HG03108 (cell line): ENCODE data around the gene FNDC1.
"Not testable (repeated sequence)": the region's sequence is repeated elsewhere in the genome, so short reads cannot be mapped to it uniquely, and the experiment has no call there.

ENCODE experiments used
- ATAC-seq: cut with Tn5 transposase; IDR thresholded peaks from one replicate; pipeline ENCODE4 v1.9.1; 2021; ENCODE audit warnings: moderate library complexity; ENCODE audit not compliant: unreplicated experiment

Gene FNDC1

GRCh38 chr6:159169193-159169555 is at the start of gene FNDC1:
FNDC1 (plus strand) TSS chr6:159169400; CDS start chr6:159169597, 197 bp downstream.
- ATAC-seq: no peak

GRCh38 chr6:159119791-159120190 is 49.4 kb upstream of the FNDC1 start:
- ATAC-seq: no peak

DNA sequence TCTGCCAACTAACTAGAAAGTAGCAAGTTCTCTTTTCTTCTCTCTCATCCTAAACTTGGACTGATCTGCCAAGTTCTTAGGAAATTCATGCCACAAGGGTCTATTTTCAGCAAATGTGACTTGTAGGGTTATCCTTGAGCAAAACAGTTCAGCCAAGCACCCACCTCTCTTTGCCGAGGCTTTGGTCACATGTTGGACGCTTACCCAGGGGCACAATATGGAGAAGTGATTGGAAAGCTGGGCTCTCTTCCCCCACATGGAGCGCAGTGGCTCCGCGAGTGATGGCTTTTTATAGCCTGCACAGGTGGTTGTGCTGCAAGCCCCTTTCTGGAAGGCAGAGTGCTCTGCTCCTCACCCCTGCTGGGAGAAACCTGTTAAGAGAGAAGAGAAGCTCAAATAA is 47.7 kb upstream of the FNDC1 start:
- no peak for ATAC-seq

- no peak for ATAC-seq
These were observed 46.7 kb upstream of the FNDC1 start for GRCh38 chr6:159122453-159122852.

DNA sequence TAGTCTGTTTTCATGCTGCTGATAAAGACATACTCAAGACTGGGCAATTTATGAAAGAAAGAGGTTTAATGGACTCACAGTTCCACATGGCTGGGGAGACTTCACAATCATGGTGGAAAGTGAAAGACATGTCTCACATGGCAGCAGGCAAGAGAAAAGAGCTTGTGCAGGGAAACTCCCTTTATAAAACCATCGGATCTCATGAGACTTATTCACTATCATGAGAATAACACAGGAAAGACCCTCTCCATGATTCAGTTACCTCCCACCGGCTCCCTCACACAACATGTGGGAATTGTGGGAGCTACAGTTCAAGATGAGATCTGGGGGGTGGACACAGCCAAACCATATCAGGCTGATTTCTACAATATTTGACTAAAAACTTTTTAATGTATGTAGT is 45.4 kb upstream of the FNDC1 start:
- ATAC-seq: not testable (repeated sequence)

GRCh38 chr6:159125014-159125609 is 44.1 kb upstream of the FNDC1 start:
- ATAC-seq: no peak

DNA sequence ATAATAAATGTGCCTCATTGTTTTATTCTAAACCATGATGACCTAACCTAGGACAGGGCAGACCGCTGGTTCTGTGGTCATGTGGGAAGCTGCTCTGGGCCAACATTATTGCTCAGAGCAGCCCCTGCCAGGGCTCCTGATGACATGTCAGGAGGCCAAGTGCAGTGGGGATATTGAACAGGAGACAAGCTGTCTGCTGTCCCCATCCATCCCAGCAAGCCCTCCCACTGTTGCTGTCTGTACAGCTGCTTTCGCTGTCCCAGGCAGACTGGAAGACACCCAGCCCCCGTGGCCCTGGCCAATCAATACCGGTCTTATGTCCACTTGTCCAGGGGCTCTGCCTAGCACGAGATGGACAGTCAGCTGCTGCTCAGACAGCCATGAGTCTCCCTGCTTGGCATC is 43.2 kb upstream of the FNDC1 start:
- no peak for ATAC-seq

DNA sequence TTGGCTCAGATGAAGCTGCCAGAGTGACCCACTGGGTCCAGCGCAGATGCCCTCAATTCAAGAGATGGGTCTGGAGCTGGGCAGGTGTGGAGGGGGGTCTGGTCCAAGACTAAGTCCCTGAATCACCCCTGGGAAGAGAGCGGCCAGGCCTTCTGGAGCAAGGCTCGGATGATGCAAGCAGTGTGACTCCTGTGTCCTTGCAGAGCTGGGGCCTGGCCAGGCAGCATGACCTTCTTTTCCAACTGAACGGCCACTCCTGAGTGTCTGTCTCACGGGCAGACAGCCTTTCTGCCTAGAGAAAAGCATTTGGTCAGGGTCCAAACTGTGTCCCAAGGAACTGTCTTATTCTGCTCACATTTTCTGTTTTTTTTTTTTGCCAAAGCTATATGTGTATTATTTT is 42.6 kb upstream of the FNDC1 start:
- ATAC-seq: no peak

DNA sequence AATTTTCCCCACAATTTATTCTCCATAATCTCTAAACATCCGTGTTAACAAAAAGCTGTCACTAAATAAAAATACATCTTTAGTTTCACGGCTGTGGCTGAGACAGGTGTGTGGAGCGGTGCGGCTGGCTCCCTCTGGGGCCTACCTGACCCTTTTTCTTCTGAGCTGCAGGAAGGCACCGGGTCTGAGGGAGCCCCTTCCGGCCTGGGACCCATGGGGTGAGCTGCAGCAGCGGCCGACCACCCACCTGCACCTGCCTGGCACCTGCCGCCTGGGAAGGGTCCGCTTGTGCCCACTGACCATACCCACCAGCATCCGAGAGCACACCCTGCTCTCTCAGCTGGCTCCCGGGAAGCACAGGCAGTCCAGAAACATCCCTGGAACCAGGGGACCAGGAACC is 41.5 kb upstream of the FNDC1 start:
- no peak for ATAC-seq

DNA sequence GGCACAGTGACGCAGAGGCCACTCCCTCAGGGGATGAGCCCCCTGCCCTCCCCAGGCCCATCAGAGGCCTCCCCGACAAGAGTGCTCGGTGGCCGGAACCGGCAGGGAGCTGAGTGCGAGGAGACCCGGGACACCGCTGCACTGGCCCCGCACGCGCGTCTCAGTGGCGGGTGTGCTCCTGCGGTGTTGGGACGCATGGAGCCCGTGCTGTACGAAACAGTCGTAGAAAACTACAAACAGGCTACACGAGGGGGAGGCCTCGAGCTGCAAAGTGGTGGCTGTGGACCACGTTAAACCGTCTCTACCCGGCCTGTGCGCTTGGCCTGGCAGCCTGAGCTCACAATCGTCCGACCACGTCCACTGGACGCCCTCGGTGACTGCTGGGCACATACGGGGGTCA is 40.2 kb upstream of the FNDC1 start:
- ATAC-seq: no peak

DNA sequence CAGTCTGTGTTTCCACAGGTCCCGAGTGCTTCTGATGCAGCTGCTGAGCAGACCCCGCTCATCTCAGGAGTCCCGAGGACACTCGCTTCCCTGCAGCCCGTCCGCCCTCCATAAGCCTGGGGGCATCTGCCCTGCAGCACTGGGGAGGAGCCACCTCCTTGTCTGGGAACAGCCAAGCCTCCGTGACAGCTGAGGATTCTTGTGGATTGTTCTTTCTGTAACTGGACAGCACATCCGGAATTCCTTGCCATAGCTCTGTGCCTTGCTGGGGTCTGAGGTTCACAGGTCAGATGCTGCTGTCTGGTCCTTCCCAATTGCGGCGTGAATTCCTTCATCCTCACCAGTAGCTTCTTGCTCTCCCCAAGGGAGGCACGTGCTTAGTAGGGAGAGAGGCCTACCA is 38.4 kb upstream of the FNDC1 start:
- no peak for ATAC-seq

DNA sequence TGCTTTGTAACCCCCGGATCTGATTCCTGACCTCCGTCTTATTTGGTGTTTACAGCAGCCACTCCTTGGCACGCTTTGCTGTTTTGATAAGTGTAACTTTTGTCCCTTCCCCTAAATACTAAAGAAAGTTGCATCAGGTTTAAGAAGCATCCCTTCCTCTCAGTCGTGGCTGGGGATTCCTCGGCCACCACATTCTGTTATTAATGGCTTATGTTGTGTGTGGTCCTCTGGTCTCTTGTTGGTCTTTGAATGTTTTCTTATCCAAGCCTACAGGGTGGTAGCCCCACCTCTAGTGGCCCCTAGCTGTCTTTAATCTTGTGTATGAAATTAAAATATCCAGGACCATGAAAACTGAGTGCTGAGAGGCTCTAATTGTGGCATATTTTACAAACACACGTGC is 37.5 kb upstream of the FNDC1 start:
- ATAC-seq: no peak

DNA sequence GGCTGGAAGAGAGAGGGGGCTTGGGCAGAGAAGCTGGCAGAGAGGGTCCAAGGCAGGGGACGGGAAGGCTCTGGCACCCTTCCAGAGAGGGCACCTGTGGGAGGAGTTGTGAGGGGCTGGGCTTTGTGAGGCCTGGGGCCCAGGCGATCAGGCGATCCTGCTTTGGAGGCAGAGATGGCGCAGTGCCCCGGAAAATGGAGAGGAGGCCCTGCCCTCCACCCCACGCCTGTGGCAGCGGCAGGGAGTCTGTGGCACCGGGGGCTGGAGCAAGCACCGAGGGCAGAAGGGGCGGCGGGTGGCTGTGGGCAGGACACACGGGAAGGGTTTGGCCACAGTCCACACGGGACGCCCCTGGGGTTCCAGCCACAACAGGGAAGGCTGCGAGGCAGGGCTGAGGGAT is 36.5 kb upstream of the FNDC1 start:
- ATAC-seq: no peak

DNA sequence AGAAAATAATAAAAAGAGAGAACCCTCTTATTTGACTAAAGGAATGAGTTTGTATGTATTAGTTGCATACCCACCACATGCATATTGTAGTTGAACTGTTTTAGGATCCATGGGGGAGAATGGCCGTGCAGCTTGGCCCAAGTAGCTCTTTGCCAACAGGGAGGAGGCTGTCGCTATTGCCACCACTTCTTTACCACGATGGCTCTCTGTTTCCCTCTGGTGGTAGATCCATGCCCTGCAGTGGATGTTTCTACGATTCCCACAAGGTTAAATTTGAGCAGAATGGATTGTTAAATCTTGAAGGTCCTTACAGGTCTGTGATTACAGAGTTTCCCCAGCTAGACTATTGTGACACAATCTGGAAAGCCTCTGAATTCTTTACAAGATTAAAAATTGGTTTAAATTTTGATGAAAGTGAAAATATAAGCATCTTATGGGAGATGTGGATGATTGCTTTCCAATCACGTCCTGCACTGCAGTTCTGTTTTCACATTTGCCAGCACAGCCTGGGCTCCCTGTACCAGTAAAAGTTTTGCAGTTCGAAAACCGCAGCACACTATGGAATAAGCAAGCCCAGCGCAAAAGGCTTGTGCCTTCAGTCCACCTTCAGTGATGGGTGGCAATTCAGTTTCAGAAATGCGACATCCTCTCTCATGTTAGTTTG is 34.4 kb upstream of the FNDC1 start:
- no peak for ATAC-seq

DNA sequence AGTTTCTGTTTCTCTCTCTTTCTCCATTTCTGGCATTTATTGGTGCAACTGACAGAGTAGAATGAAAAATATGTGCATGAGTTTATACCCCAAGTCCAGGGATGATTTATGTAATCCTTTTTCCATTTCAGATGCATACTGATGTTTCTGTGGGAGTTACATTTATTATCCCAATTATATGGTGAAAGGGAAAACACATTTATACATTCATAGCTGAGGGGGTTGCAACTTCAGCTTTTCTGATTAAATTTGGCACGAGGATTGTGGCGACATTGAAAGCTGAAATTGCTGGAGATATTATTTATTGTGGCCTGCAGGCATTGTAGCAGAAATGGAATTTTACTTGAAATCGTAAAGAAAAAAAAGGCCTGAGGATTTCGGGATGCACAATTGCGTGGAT is 31.5 kb upstream of the FNDC1 start:
- ATAC-seq: no peak

DNA sequence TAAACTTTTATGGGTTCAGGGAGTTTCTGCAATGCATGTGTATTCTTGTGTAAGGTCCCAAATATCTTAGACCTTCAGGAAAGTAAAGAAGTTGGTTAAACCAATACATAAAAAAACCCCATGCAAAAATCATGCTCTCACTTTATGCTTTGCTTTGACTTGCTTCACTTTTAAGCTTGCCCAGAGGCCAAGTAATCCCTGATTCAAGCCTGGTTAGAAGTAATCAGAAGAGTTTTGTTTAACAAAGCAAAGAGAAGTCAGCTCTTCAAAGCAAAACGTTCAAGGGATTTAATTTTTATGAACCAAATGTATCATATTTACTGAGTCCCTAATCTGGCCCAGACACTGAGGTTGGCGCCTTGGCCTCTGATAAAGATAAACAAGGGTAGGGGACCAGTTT is 26.7 kb upstream of the FNDC1 start:
- no peak for ATAC-seq

- no peak for ATAC-seq
These were observed 20.6 kb upstream of the FNDC1 start for GRCh38 chr6:159148641-159149040.

- no peak for ATAC-seq
These were observed 19.6 kb upstream of the FNDC1 start for GRCh38 chr6:159149641-159150040.

- ATAC-seq: peak; percentile 58
These were observed 17.8 kb upstream of the FNDC1 start for GRCh38 chr6:159151266-159151855.

GRCh38 chr6:159152041-159152440 is 17.2 kb upstream of the FNDC1 start:
- ATAC-seq: no peak

DNA sequence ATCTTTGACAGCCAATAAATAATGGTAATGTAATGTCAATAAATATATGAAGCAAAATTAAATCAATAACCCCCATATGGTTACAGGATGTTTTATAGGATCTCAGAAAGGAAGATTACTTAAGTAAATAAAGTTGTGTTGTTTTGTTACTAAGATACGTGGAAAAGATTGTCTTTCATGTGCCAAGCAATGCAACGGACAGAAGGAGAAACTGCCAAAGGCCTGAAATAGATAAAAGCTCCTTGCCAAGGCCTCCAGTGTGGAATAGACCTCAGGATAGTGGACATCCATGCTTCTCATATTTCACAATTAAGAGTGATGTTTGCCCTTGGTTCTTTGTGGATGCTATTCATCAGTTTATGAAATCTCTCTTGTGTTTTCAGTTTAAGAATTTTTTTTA is 16.4 kb upstream of the FNDC1 start:
- no peak for ATAC-seq

- no peak for ATAC-seq
These were observed 13.5 kb upstream of the FNDC1 start for GRCh38 chr6:159155679-159156078.

DNA sequence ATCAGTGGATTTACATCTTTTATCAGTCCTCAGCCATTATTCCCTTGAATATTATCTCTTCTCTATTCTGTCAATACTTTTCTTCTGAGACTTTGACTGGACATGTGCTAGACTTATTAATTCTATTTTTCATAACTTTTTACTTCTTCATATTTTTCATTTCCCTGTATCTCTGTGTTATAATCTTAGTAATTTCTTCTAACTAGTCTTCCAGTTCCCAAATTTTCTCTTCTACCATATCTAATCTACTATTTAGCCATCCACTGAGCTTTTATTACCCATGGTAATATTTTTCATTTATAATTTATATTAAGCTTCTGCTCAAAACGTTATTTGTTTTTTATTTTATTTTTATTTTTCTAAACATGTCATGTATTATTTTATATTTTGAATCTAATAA is 13.1 kb upstream of the FNDC1 start:
- no peak for ATAC-seq
